M059J (cell line): Measurements from ENCODE around the gene CBR1. TPM values are rescaled to one million over a fixed set of nuclear protein-coding genes. Genes with fewer than 3 reads are reported as not detected.
"Not testable (repeated sequence)": the region's sequence is repeated elsewhere in the genome, so short reads cannot be mapped to it uniquely, and the experiment has no call there.

Source experiments
- DNase-seq: peaks from one replicate; pipeline ENCODE4 v3.0.0-alpha.2; 2012; ENCODE audit warnings: low read depth
- total RNA-seq: library from RNA; depleted of rRNA; stranded (reverse); fragments of >200 nt; shearing (Covaris generic); gene quantifications from 2 replicates; pipeline ENCODE4 v1.2.3, GENCODE V29; 2014

The CBR1 gene
- total RNA-seq, 1 experiment from 2014 or later, result 339 TPM

GRCh38 chr21:36048357-36048756 lies 21.5 kb upstream of the CBR1 start:
- no peak for DNase-seq

- no peak for DNase-seq
These were observed 16.7 kb upstream of the CBR1 start for GRCh38 chr21:36052860-36053714.

- no peak for DNase-seq
These were observed 16.1 kb upstream of the CBR1 start for GRCh38 chr21:36053715-36054062.

- DNase-seq, result no peak
These were observed 14.3 kb upstream of the CBR1 start for GRCh38 chr21:36055551-36055950.

- no peak for DNase-seq
These were observed 10.0 kb upstream of the CBR1 start for GRCh38 chr21:36059823-36060158.

- DNase-seq, result peak; percentile 95
These were observed 9.5 kb upstream of the CBR1 start, which contains the start of gene SETD4 for GRCh38 chr21:36060159-36060921. Gene SETD4, minus strand, starts transcription at chr21:36060526. Its CDS starts 1,638 bp downstream, at chr21:36058888.

GRCh38 chr21:36061445-36061844 lies 8.4 kb upstream of the CBR1 start:
- no peak for DNase-seq

GRCh38 chr21:36063375-36064084 lies 6.3 kb upstream of the CBR1 start:
- no peak for DNase-seq

GRCh38 chr21:36064085-36064460 lies 5.8 kb upstream of the CBR1 start:
- DNase-seq, result no peak

- peak; percentile 87 for DNase-seq
These were observed 4.3 kb upstream of the CBR1 start for GRCh38 chr21:36065497-36066036.

GRCh38 chr21:36068748-36069398 lies 951 bp upstream of the CBR1 start:
- no peak for DNase-seq

- DNase-seq, result no peak
These were observed 1.2 kb downstream of the CBR1 start for GRCh38 chr21:36070999-36071398.

GRCh38 chr21:36072453-36073162 lies 2.8 kb downstream of the CBR1 start:
- DNase-seq, result no peak

- no peak for DNase-seq
These were observed 3.4 kb downstream of the CBR1 start for GRCh38 chr21:36073181-36073580.

GRCh38 chr21:36073911-36074310 lies 4.1 kb downstream of the CBR1 start:
- DNase-seq, result not testable (repeated sequence)

GRCh38 chr21:36075171-36075570 lies 5.3 kb downstream of the CBR1 start:
- DNase-seq, result no peak

- DNase-seq, result no peak
These were observed 6.1 kb downstream of the CBR1 start for GRCh38 chr21:36075953-36076352.

- no peak for DNase-seq
These were observed 7.2 kb downstream of the CBR1 start for GRCh38 chr21:36076878-36077655.

GRCh38 chr21:36077758-36078157 lies 7.9 kb downstream of the CBR1 start:
- no peak for DNase-seq

GRCh38 chr21:36079010-36079649 lies 9.3 kb downstream of the CBR1 start:
- DNase-seq, result no peak
